T-cell (primary cell): ENCODE results near the gene METTL3. TPM values are rescaled to one million over a fixed set of nuclear protein-coding genes. Genes with fewer than 3 reads are reported as not detected.

Source experiments
- ATAC-seq, 4 experiments: fragments of 200-7000 bp in 3 of 4; fragments of 150-1000 bp in 1 of 4; cut with Tn5 transposase; replicated peaks in 1 of 4; 1 replicate in 3 of 4; 2 replicates in 1 of 4; pipeline ENCODE4 v1.10.0; 2021; ENCODE audit warnings: moderate library complexity in 3 of 4, mild to moderate bottlenecking in 2 of 4, moderate number of reproducible peaks in 1 of 4
- CTCF ChIA-PET, 2 donors: fragments of 300-600 bp; sonication (Branson Sonifier 250); formaldehyde crosslinking; loops; one replicate each; lab custom pipeline; 2022; ENCODE audit warnings: antibody characterized with exemption in 2 of 2; lab: Charles Lee
- POLR2A ChIA-PET, 2 donors: fragments of 300-600 bp; sonication (Branson Sonifier 250); formaldehyde crosslinking; loops; one replicate each; lab custom pipeline; 2022; ENCODE audit warnings: antibody characterized with exemption in 2 of 2; lab: Charles Lee
- DNase-seq, 35 experiments: peaks; one replicate each; pipeline versions ENCODE4 v3.0.0 to v3.0.0-alpha.2; 2013 to 2023
- H3K27ac ChIP-seq: one replicate; pipeline ENCODE4 v1.5.1; 2013; ENCODE audit warnings: low read length
- H3K27me3 ChIP-seq, 2 experiments: replicated peaks in 1 of 2; 1 replicate in 1 of 2; 2 replicates in 1 of 2; pipeline versions ENCODE4 v1.6.1 to v1.7.0; 2013; ENCODE audit warnings: low read length in 1 of 2, mixed read lengths in 1 of 2; ENCODE audit not compliant: control insufficient read depth in 2 of 2, insufficient read depth in 2 of 2; ENCODE audit errors: extremely low read depth in 1 of 2
- H3K36me3 ChIP-seq, 2 donors: 1 replicate in 1 of 2; 2 replicates in 1 of 2; pipeline versions ENCODE4 v1.6.1 to v1.7.0; 2013; ENCODE audit warnings: low read length in 1 of 2; ENCODE audit not compliant: control insufficient read depth in 2 of 2, insufficient read depth in 1 of 2; ENCODE audit errors: extremely low read depth in 1 of 2
- H3K4me1 ChIP-seq, 2 experiments: 1 replicate in 1 of 2; 2 replicates in 1 of 2; pipeline versions ENCODE4 v1.6.1 to v1.7.0; 2013; ENCODE audit warnings: low read length in 2 of 2, mixed read lengths in 1 of 2; ENCODE audit not compliant: insufficient read depth in 2 of 2, control insufficient read depth in 1 of 2; ENCODE audit errors: extremely low read depth in 1 of 2
- H3K4me3 ChIP-seq, 2 donors: 1 replicate in 1 of 2; 2 replicates in 1 of 2; pipeline versions ENCODE4 v1.5.1 to v1.7.0; 2013; ENCODE audit warnings: mild to moderate bottlenecking in 2 of 2, low read length in 1 of 2, moderate library complexity in 1 of 2; ENCODE audit not compliant: control insufficient read depth in 1 of 2; ENCODE audit errors: extremely low read depth in 1 of 2
- H3K9me3 ChIP-seq: 2 replicates; pipeline ENCODE4 v1.7.0; 2013
- H3K27ac Mint-ChIP-seq, 2 donors: one replicate each; pipeline ENCODE4 v1.8.0; 2020 to 2021; ENCODE audit warnings: mild to moderate bottlenecking in 2 of 2, mixed read lengths in 2 of 2
- H3K27me3 Mint-ChIP-seq, 2 donors: one replicate each; pipeline ENCODE4 v1.8.0; 2021 to 2022; ENCODE audit warnings: mixed read lengths in 2 of 2
- H3K36me3 Mint-ChIP-seq: one replicate; pipeline ENCODE4 v1.8.0; 2021; ENCODE audit warnings: mixed read lengths
- H3K4me1 Mint-ChIP-seq, 3 donors: one replicate each; pipeline ENCODE4 v1.8.0; 2020 to 2022; ENCODE audit warnings: mixed read lengths in 3 of 3, mild to moderate bottlenecking in 1 of 3
- H3K4me3 Mint-ChIP-seq, 3 donors: one replicate each; pipeline ENCODE4 v1.8.0; 2020 to 2022; ENCODE audit warnings: mild to moderate bottlenecking in 3 of 3, mixed read lengths in 3 of 3, moderate library complexity in 3 of 3
- H3K9me3 Mint-ChIP-seq, 3 donors: one replicate each; pipeline ENCODE4 v1.8.0; 2020 to 2022; ENCODE audit warnings: mixed read lengths in 3 of 3
- WGBS: methylation state at CpG from one replicate; pipeline ENCODE4 v1.1.5; 2013; ENCODE audit warnings: missing lambda C conversion rate; ENCODE audit not compliant: insufficient coverage; 5-methylcytosine and 5-hydroxymethylcytosine counted together
- total RNA-seq, 35 experiments: library from RNA in 6 of 35; stranded (reverse) in 6 of 35; fragments of 120-200 nt in 1 of 35; gene quantifications; one replicate each; pipeline versions ENCODE4 v1.2.1 to v1.2.4 and lab custom pipeline; 2013 to 2026

Gene METTL3
- total RNA-seq, 5 donors from 2014 or later (not counting 1 experiment from before 2014, with no cell fraction given): 48.0 to 94.6 (median 91.6) TPM

DNA sequence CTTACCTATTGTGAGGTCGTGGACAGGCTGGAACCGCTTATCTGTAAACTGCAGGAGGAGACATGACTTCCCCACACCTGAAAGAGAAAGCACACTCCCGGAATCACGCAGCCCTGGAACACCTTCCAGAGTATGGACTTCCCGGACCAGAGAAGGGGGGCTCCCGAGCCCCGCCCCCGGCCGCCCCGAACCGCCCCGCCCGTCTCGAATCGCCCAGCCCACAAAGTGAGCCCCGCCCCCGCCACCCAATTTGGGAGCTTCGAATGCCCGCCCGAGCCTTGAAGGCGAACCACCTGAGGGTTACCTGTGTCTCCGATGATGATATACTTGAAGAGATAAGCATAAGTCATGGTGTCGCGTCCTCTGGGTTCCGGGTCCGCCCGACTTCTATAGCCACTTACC, 34.6 kb downstream of the METTL3 start:
- ATAC-seq: peak; percentile 55 to 64 (median 60)
- H3K27ac Mint-ChIP-seq: peak overlapping the region; percentile 99

DNA sequence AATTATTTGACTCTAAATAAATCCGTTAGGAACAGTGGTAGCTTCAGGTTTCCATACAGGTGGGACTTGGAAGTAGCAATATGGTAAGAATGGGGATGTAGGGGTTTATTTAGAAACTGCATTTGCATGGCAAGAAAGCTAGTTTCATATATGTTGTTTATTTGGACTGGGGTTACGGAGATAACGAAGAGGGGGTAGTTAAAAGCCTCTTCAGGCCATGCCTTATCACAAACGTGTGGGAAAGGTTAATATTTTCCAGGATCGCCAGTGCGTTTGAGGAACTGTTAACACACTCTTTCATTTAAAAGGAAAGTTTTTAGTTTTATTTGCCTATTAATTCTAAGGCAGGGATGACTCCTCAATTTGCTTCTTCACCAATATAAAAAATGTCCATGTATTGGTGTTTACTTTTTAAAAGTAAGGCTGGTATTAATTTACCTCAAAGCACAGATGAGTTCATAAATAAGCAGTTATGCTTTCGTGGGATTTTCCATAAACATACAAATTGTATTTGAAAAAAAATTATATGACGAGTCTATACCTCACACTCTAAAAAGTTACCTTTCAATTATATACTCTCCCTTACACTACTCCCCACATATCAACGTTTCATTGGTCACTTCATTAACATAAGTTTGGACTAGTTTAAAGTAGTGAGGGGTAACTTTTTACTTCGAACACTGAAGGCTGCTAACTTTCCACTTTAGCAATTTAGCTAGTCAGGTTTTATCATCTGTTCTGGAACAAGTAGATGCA, 35.2 kb downstream of the METTL3 start:
- peaks cover 21% of the 10 kb centered on the region for H3K36me3 Mint-ChIP-seq
- 100% methylated on average over 2 of the region's 10 CpGs for WGBS
- peak overlapping the region; percentile 77 to 95 for H3K4me3 ChIP-seq
- no peak for DNase-seq
- POLR2A ChIA-PET: interaction anchor here in 1 of 2 donors (0.6 to 2.5 kb wide), 2 partner anchors 20 to 35 kb away, joined by 5 to 17 read pairs; partner anchors contain the start of genes CHD8 and METTL3
- H3K27ac Mint-ChIP-seq: peak overlapping the region; percentile 99
- CTCF ChIA-PET: interaction anchor here in 1 of 2 donors (0.7 to 4.1 kb wide), 10 partner anchors 10 to 234 kb away, joined by 3 to 24 read pairs (median 6); partner anchors contain the start of genes CHD8, METTL3, SALL2 and SUPT16H
- H3K27me3 ChIP-seq: no peaks in the 10 kb centered on the region
- H3K4me1 Mint-ChIP-seq: peaks cover 43 to 50% (median 49%) of the 10 kb centered on the region in 3 donors
- H3K4me3 Mint-ChIP-seq: peak overlapping the region; percentile 97 to 100 (median 100)
- H3K9me3 ChIP-seq: no peaks in the 10 kb centered on the region
- H3K36me3 ChIP-seq: peaks cover 0 to 19% of the 10 kb centered on the region in 2 donors
- no peak for ATAC-seq
- no peaks in the 10 kb centered on the region for H3K9me3 Mint-ChIP-seq
- peaks cover 15 to 16% of the 10 kb centered on the region in 2 experiments for H3K4me1 ChIP-seq
- no peaks in the 10 kb centered on the region for H3K27me3 Mint-ChIP-seq
- peak overlapping the region; percentile 75 for H3K27ac ChIP-seq

More for the DNA sequence above, 34.6 kb downstream of the METTL3 start:
- CTCF ChIA-PET: interaction anchor here (0.6 to 4.1 kb wide), 13 partner anchors 11 to 235 kb away, joined by 3 to 24 read pairs (median 7); partner anchors contain the start of genes CHD8 (in 1 of the 2), METTL3 (in 1 of the 2), SALL2 (in 1 of the 2) and SUPT16H (in 1 of the 2)
- peaks cover 0 to 21% of the 10 kb centered on the region in 2 donors for H3K36me3 ChIP-seq
- peak in 4 of 35 experiments; percentile 76 to 89 (median 79) for DNase-seq
- Mint-ChIP-seq H3K4me1 (peaks cover 45 to 54% (median 51%) of the 10 kb centered on the region in 3 donors), H3K27me3 (no peaks in the 10 kb centered on the region), H3K36me3 (peaks cover 23% of the 10 kb centered on the region), H3K4me3 (peak overlapping the region; percentile 97 to 100 (median 100)), H3K9me3 (no peaks in the 10 kb centered on the region)
- POLR2A ChIA-PET: interaction anchor here (0.5 to 2.5 kb wide), 7 partner anchors 21 to 1064 kb away, joined by 3 to 17 read pairs (median 5); partner anchors contain the start of genes CHD8 (in 1 of the 2) and METTL3 (in 1 of the 2)
- no peaks in the 10 kb centered on the region for H3K27me3 ChIP-seq
- peaks cover 15 to 16% of the 10 kb centered on the region in 2 experiments for H3K4me1 ChIP-seq
- peak overlapping the region; percentile 77 to 95 for H3K4me3 ChIP-seq
- peak overlapping the region; percentile 75 for H3K27ac ChIP-seq
- WGBS: 1% methylated on average over 14 of the region's 27 CpGs
- no peaks in the 10 kb centered on the region for H3K9me3 ChIP-seq

DNA sequence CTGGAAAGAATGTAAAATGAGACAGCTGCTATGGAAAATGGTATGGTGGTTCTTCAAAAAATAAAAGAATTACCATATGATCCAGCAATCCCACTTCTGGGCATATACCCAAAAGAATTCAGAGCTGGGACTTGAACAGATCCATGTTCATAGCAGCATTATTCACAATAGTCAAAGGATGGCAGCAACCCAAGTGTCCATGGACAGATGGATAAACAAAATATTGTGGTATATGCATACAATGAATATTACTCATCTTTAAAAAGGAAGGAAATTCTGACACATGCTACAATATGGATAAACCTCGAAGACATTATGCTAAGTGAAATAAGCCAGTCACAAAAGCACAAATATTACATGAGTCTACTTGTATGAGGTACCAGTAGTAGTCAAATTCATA, 43.5 kb downstream of the METTL3 start:
- Mint-ChIP-seq H3K27ac (no peak overlapping the region), H3K36me3 (peaks cover 46% of the 10 kb centered on the region), H3K4me3 (no peak overlapping the region), H3K9me3 (no peaks in the 10 kb centered on the region), H3K4me1 (peaks cover 2 to 7% (median 2%) of the 10 kb centered on the region in 3 donors), H3K27me3 (no peaks in the 10 kb centered on the region)
- no peaks in the 10 kb centered on the region for H3K4me1 ChIP-seq
- POLR2A ChIA-PET: interaction anchor here in 1 of 2 donors (0.5 kb wide), 1 partner anchor 59 kb away, joined by 3 read pairs; no protein-coding TSS in a partner anchor
- CTCF ChIA-PET: no interaction called here
- no peak for DNase-seq
- H3K27me3 ChIP-seq: no peaks in the 10 kb centered on the region
- peaks cover 6 to 41% of the 10 kb centered on the region in 2 donors for H3K36me3 ChIP-seq
- H3K4me3 ChIP-seq: no peak overlapping the region
- WGBS: no CpG with 5 or more reads among the region's 1 CpG
- H3K27ac ChIP-seq: no peak overlapping the region
- ATAC-seq: no peak
- no peaks in the 10 kb centered on the region for H3K9me3 ChIP-seq

DNA sequence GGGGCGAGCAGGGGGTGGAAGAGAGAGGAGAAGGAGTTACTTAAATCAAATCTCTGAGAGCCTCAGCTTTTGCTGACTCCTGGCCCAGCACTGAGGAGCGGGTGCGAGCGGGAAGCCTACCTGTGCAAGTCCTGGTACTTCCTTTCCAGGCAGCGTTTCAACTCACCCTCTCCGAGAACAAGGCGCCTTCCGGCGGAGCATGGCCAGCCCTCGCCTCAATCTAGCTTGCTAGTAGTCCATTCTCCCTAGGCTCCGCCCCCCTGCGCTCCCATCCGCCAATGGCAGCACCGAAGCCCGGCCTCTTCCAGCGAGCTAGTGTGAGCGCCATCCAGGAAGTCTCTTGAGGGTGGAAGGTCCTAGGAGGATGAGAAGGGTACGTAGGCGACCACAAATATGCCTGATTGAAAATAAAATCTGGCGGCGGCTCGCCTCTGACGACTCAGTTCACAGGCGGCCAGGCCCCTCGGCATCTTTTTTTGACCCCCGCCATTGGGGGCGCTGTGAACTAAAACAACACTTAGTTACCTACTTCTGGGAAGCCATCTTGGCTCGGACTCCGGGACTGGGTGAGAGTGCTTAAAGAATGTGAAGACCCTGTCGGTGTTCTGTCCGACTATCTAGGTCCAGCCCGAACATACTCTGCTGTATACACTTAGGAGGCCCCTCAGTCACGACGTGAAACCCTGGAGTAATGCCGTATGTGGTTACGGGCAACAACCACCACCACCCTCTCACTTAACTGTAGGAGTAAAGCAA, 55.0 kb downstream of the METTL3 start, which contains the start of gene CHD8:
Gene CHD8 (minus strand): TSS at position 212 of the 756 bp plus-strand sequence. CDS start 24,480 bp downstream, outside the sequence.
- Mint-ChIP-seq H3K9me3 (no peaks in the 10 kb centered on the region), H3K4me1 (peaks cover 33 to 51% (median 39%) of the 10 kb centered on the region in 3 donors), H3K27me3 (no peaks in the 10 kb centered on the region), H3K36me3 (peaks cover 10% of the 10 kb centered on the region), H3K4me3 (peak within 1 kb of the TSS; percentile 93 to 95 (median 93)), H3K27ac (peak within 1 kb of the TSS; percentile 98 to 99)
- Histone ChIP-seq H3K27ac (peak within 1 kb of the TSS; percentile 85), H3K36me3 (peaks cover 2 to 13% of the 10 kb centered on the region in 2 donors), H3K4me1 (peaks cover 10 to 36% of the 10 kb centered on the region in 2 experiments), H3K4me3 (peak within 1 kb of the TSS; percentile 87 to 92), H3K27me3 (no peaks in the 10 kb centered on the region), H3K9me3 (no peaks in the 10 kb centered on the region)
- under 1% methylated on average over 23 of the region's 36 CpGs for WGBS
- DNase-seq (peak; percentile 94 to 100 (median 99)), ATAC-seq (peak; percentile 95 to 98 (median 97))
- ChIA-PET CTCF (interaction anchor here (0.6 to 3.2 kb wide), 22 partner anchors 10 to 239 kb away, joined by 3 to 100 read pairs (median 4); partner anchors contain the start of genes TOX4 (in 2 of the 2), METTL3 (in 1 of the 2), RAB2B (in 1 of the 2) and SUPT16H (in 1 of the 2)), POLR2A (interaction anchor here (0.6 to 2.3 kb wide), 9 partner anchors 12 to 230 kb away, joined by 3 to 48 read pairs (median 5); partner anchors contain the start of genes METTL3 (in 1 of the 2), RAB2B (in 1 of the 2), SUPT16H (in 1 of the 2) and TOX4 (in 1 of the 2))

DNA sequence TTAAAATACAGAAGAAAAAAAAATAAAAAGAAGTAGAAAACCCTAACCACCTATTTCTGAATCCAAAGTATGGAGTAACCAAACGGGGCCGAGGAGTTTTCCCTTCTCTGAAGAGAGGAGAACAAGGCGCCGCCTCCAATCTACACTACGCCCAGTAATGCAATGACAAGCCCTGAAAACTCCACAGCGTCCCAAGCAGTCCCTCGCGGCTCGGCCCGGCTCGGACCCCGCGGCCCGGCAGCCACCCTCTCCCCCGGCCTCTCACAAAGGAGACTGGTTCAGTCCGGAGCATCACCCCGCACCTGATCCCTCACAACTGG, 55.6 kb downstream of the METTL3 start:
- POLR2A ChIA-PET: interaction anchor here (0.6 to 2.3 kb wide), 8 partner anchors 12 to 225 kb away, joined by 3 to 48 read pairs (median 4); partner anchors contain the start of genes METTL3 (in 1 of the 2), RAB2B (in 1 of the 2), SUPT16H (in 1 of the 2) and TOX4 (in 1 of the 2)

More for the DNA sequence above, 55.6 kb downstream of the METTL3 start:
- whole genome bisulfite sequencing: 0% methylated on average over 2 of the region's 17 CpGs
- H3K27ac ChIP-seq: peak overlapping the region; percentile 75
- peak overlapping the region; percentile 87 to 92 for H3K4me3 ChIP-seq
- peaks cover 10 to 36% of the 10 kb centered on the region in 2 experiments for H3K4me1 ChIP-seq
- ATAC-seq: peak in 3 of 4 experiments; percentile 5 to 10 (median 7)
- CTCF ChIA-PET: interaction anchor here (0.6 to 3.2 kb wide), 19 partner anchors 9 to 238 kb away, joined by 3 to 100 read pairs (median 4); partner anchors contain the start of genes TOX4 (in 2 of the 2), METTL3 (in 1 of the 2), RAB2B (in 1 of the 2) and SUPT16H (in 1 of the 2)
- no peaks in the 10 kb centered on the region for H3K27me3 ChIP-seq
- peak in 2 of 35 experiments; percentile 0 to 2 for DNase-seq
- Mint-ChIP-seq H3K4me3 (peak overlapping the region; percentile 93 to 95 (median 93)), H3K27ac (peak overlapping the region; percentile 98 to 99), H3K4me1 (peaks cover 36 to 57% (median 43%) of the 10 kb centered on the region in 3 donors), H3K9me3 (no peaks in the 10 kb centered on the region), H3K36me3 (peaks cover 5% of the 10 kb centered on the region), H3K27me3 (no peaks in the 10 kb centered on the region)
- no peaks in the 10 kb centered on the region for H3K9me3 ChIP-seq
- H3K36me3 ChIP-seq: peaks cover 2 to 11% of the 10 kb centered on the region in 2 donors
